Hematopoietic multipotent progenitor cell treated with erythropoietin and hydrocortisone succinate and interleukin-3 and kit ligand, for 6 days (in vitro differentiated cells): Measurements from ENCODE around the gene PQBP1.

Source experiments
- DNase-seq: peaks from one replicate; pipeline ENCODE4 v3.0.0-alpha.2; 2015

Gene PQBP1

DNA sequence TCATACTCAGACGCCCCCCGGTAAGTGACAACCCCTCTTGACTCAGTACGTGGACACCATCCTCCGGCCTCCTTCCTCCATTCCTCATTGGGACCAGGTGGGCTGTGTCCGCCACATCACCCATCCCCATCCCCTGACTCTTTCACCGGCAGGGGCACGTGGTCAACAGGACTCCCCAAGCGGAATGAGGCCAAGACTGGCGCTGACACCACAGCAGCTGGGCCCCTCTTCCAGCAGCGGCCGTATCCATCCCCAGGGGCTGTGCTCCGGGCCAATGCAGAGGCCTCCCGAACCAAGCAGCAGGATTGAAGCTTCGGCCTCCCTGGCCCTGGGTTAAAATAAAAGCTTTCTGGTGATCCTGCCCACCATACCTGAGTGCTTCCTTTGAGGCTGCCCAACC, 5.0 kb downstream of the PQBP1 start:
- no peak for DNase-seq

DNA sequence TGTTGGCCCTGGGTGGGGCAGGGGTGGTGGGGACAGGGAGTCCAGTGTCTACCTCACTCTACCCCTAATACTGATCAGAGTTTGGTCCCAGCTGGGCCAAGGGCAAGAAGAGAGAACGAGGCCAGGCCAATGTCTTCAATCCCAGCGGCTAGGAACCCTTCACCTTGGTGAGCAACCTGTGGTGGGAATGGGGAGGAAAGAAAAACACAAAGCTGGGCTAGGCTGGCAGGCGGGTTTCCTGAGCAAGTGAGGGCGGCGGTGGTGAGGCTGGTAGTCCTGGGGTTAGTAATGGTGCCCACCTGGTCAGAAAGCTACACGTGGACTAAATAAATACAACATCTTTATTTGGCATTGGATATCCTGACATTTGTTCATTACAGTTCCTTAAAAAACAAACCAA, 5.6 kb downstream of the PQBP1 start:
- no peak for DNase-seq

DNA sequence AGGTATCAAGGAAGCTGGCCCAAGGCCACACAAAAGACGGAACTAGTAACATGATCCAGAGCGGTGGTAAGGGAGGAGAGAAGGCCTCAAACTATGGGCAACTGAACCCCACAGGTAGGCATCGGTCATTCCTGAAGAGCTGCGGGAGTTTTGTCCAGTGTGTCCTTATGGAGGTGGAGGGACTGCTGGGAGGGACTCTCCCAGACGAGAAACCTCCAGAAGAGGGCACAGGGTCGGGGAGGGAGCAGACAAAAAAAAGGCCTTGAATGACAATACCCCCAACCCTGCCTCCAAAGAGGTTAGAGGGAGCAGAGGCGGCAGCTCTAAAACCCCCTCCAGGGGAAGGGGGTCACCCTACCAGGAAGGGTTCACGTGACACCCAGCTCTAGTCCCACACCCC, 6.5 kb downstream of the PQBP1 start:
- DNase-seq = no peak

DNA sequence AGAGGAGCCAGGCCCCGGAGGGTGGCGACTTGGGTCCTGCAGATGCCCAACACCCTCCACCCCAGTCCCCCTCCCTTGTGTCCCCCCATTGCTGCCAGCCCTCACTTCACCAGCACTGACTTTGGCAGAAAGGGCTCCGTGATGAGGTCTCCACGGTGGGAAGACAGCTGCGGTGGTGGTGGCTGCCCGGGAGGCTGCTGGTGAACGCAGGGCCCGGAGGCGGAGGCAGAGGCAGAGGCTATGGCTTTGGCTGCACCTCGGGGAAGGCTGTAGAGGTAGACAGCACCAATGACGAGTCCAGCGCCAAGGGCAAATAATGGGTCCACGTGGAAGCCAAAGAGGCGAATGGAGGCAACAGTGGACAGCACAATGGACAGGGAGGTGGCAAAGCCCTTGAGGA, 6.9 kb downstream of the PQBP1 start:
- DNase-seq = no peak

DNA sequence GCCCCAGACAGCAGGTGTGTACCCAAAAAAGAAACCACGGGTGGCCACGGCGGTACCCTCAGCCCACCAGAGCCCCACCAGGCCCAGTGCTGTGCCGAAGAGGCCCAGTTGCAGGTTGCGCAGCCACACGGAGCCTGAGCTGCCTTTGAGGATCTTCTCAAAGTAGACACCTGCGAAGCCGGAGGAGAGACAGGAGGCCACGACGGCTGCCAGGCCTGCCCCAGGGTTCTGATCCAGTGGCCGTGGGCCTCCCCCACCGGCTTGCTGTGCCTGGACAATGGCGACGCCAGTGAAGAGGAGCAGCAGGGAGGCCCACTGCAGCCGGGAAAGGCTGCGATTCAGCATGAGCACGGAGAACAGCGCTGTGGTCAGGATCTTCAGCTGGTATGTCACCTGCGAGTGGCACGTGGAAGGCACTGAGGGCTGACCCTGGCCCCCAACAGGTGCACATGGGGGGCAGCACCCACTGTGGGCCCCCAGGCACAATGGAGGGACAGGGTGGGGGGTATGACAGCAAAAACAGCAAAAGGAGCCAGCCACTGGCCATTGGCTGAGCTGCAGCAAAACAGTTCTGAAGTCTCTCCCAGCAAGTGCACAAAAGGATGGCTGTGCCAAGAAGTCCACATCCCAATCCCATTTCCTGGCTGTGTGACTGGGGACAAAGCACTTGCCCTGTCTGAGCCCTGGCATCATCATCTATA, 7.5 kb downstream of the PQBP1 start:
- DNase-seq = no peak

DNA sequence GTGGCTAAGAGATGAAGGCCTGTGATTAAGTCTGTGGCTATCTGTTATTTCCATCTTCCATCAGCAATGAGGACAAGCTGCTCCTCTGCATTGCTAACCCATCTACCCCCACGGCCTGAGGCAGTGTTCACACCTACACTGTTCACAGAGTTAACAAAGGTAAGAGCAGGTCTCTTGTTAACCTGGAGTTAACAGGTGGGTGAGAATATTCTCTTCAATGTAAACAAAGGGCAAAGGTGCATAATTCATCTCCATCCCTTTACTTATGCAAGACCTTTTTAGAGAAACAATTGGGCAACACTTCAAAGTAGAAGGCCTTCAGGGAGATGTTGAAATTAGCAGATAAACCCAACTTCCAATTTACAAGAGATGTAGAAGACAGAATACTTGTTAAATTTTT, 10.9 kb downstream of the PQBP1 start:
- DNase-seq = no peak

DNA sequence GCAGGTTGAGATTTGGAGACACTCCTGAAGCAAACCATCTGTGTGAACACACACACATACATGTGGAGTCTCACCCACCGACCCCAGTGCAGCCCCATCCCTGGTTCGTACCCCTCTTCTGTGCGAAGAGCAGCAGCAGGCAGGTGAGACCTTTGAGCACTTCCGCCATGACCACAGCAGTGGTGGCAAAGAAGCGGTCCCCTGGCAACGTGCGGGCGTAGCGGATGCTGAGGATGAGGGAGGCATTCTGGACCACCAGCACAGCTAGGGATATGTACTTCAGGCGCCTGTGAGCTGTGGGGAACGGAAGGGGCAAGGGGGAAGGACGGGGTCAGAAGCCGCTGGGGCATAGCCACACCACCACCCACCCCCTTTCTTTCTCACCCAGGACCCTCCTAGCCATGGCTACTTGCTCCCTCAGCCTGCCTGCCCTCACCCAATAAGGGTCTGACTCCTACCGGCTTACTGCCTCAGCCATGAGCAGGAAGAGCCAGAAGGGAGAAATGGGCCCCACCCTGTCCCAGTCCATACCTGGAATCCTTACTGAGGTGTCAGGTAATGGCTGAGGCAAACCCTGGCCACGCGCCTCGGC, 12.1 kb downstream of the PQBP1 start:
- no peak for DNase-seq

DNA sequence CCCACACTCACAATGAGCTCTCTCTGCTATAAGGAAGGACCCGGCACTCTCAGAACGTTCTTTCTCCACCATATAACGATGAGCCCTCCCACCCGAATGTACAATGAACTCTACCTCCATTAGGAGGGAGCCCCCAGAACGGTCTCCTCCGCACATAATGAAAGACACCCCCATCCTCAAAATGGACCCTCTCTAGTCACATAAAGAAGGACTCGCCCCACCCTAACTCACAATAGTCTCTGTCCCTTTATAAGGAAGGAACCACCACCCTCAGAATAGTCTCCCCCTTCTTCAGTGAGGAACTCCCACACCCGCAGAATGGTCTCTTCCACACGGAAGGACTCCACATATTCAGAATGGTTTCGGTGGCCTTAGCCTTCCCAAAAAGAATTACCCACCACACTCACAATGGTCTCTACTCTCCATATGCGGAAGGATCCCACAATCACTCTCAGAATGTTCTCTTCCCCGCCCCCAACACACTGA, 13.2 kb downstream of the PQBP1 start:
- peak; percentile 51 for DNase-seq

DNA sequence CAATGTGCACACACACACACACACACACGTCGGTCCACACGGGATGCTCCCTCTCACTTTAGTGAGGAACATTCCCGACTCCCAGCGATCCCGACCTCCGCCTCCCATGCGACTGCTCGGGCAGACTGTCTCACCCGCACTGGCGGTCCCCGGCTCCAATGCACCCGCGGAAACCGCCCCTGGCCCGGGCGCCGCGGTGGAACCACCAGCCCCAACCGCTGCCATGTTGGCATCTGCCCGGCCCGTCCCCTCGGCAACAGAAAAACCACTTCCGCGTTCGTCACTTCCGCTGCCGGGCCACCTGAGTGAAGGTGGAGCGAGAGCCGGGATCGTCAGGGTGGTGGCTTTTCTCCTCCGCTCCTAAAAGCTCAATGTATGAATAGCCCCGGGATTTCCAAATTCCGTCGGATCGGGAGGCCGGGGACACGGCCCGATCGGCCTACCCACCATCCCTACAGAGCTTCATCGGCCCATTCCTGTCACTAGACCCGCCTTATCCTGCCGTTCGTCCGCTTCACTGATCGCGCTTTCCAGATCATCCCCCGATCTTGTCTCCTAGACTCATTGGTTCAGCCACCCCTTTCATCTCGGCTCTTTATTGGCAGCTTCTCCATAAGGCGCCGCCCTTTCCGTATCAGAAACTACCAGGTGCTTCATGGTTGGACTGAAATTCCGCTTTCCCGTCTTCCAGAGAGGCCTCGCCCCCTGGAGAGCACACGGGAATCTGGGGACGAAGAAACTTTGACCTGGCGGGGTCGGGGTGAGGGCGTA, 13.9 kb downstream of the PQBP1 start, which contains the start of gene SLC35A2:
SLC35A2 (minus strand) TSS at position 235 of the 771 bp plus-strand sequence; CDS start at position 225, 10 bp downstream.
- DNase-seq = peak; percentile 88

DNA sequence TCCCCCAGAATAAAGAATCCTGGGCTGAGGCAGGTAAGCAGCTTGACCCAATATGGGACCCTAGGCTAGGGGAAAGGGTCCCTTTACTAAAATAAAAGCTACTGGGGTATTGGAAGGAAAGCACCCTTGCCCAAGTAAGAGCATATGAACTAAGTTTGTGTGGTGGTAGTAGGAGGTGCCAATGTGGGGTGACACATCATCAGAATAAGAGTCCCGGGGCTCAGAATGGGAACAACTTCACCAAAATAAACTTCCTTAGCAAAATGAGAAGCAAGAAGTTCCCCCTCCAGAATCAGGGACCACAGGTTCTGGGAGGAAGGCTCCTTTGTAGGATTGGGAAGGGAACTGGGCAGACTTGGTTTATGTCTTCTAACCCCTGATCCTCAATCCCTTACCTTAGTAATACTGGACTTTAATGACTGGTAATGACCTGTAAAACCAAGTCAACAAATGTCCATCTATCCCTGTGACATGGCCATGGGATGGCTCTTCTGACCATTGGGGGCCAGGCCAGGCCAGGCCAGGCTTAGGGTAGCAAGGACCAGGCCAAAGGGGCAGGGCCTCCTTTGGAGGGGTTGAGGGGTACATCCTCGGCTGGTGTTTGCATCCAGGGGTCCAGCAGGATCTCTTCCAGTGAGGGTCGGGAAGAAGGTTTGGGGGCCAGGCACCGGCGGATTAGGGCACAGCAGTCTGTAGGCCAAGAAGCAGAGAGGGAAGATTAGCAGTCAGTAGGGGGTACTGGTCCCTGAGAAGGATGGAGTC, 16.1 kb downstream of the PQBP1 start:
- DNase-seq = no peak

DNA sequence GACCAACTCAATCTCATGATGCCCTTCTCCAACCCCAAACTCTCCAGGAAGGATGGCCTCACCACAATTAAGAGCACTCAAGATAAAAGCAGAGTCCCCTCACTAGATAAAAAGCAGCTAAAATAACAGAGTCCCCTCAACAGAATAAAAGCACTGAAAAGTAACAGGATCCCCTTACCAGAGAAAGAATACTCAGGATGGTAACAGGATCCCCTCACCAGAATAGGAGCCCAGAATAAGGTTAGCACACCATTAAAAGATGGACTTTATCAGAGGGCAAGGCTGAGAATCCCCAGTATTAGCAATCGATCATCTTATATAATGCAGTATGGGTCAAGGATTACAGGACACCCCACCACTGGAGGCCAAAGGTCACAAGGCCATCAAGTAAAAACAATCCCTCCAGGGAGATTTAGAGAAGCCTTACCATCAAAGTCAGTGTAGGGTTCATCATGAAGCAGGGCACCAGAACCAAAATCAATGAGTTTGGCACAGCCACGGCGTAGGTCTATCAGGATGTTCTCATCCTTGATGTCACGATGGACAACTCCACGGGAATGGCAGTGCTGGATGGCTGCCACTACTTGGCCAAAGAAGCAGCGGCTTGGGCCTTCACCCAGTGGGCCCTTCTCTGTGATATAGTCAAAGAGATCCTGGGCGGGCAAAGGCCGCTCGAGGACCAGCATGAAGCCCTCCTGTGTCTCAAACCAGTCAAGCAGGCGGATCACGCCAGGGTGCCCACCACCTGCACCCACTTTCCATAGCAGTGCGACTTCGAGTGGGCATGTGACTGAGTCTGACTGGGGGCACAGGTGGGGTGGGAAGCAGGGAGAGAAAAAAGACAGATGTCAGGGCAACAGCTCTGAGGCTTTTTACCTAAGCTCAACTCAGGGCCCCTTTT, 17.1 kb downstream of the PQBP1 start:
- no peak for DNase-seq

DNA sequence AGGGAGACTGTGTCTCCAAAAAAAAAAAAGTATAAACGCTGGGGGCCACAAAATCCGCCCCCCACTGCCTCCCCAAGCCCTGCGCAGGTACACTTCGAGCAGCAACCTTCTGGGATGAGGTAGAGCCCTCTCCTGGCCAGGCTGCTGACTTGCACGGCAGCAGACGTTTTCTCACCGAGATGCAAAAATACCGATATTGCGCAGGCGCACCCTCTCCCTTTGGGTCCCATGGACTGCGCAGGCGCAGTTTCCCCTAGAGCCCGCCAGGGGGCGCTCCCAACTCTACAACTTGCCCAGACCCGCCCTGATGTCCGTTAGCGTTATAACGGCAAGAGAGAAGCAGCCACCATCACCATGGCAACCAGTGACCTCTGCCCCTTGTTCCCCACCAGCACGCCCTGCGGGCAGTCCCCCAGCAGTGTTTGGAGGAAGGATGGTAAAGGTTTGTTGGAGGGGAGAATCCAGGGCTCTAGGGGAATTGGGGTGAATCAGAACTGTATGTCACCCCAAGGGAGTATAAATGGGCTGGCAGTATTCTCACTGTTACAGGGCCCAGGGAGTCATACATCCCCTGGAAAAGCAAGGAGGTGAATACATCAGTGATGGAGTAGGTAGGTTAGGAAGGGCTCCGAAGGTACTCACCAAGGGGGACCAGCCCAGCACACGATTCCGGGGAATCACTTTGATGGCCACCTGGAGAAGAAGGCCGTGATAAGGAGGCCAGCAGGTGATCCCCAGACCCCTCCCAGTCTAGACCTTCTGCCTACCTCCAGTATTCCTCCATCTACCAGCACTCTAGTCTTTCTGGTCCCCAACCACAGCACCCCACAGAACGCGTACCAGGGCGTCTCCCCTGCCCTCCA, 19.6 kb downstream of the PQBP1 start:
- peak; percentile 94 for DNase-seq

DNA sequence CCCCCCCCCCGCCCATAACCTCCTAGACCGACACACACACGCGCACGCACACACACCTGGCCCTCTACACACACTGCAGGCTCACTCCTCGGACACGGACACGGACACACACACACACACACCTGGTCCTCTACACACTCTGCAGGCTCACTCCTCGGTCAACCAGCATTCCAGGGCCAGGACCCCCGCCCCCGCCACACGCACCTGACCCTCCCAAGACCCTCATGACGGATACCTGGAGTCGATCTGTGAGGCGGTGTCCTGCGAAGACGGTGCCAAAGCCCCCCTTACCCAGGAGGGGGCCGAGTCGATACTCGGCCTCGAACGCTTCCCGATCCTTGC, 20.5 kb downstream of the PQBP1 start:
- DNase-seq = no peak

DNA sequence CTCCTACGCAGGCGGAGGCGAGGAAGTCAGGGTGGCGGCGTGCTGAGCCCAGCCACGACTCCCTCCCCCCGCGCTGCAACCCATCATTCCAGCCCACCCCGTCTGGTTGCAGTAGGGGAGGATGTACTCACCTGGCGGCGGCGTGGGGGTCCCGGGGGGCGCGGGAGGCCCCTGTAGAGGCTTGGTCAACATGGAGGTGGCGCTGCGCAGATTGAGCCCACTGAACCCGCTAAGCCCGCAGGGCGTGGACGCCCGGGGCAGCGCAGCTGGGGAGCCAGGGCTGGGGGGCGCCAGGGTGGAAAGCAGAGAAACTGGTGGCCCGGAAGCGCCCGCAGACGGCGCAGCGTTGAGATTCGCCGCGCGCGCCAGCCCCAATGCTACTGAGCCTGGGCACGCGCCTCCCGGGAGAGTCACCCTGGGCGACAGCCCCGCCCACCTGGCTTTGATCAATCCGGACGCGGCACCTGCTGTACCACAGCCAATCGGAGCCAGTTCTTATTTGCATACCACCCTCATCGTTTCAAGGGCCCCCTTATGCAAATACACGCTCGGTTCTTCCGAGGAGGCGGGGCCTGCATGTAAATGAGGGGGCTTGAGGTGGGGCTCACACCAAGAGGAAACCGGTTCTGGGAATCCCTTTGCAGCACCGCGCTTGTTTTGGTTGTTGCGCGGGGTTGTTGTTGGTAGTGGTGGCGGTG, 21.1 kb downstream of the PQBP1 start, which contains the start of gene PIM2:
PIM2 (minus strand) TSS at position 382 of the 698 bp plus-strand sequence; CDS start at position 192, 190 bp downstream.
- DNase-seq = peak; percentile 96

DNA sequence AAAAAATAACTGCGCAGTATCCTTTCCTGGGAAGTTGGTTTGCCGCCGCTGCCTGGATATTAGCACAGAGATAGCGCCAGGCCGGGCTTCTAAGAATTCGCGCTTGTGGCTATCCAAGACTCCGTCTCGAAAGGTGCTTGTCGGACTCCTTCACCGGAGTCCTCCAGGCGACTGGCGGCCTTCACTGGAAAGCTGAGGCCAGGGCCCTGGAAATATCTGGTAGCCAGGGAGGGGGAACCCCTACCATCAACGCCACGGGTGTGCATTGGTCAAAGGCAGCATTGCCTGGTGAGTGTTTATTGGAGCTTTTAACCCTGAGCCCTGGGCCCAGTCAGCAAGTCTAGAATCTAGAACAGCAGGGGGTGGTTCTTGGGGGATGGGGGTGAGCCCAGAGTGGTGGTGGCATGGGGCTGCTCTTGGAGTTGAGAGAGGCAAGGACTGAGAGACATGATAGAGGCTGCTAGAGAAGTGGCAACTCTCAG, 21.7 kb downstream of the PQBP1 start:
- no peak for DNase-seq

DNA sequence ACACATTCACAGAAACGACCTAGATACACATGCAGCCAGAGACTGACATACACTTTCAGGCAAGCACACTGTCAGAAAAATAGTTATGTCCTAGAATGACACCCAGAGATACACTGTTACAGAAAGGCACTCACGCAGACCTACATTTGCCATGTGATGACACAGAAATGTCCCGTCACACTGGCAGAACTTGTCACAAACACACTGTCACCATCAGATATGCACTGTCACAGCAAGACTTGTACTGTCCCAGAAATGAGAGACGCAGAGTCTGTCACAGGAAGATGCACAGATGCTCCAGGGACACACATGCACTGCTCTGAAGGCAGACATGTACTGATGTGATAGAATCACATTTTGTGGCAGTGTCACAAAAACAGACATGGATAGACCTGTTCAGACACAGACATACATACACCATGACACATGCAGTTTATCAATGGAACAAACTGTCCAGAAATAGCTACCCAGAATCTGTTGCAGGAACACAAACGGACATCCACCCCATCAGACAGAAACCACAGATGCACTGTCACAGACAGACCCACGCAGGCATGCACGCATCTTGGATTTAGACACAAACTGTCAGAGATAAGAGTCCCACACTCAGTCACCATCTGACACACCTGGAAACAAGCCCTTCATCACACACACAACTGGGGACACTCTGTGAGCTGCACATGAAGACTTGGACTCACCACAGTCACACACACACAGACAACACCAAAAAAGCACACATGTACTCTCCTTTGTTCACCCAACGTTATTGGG, 22.4 kb downstream of the PQBP1 start:
- peak; percentile 58 for DNase-seq

DNA sequence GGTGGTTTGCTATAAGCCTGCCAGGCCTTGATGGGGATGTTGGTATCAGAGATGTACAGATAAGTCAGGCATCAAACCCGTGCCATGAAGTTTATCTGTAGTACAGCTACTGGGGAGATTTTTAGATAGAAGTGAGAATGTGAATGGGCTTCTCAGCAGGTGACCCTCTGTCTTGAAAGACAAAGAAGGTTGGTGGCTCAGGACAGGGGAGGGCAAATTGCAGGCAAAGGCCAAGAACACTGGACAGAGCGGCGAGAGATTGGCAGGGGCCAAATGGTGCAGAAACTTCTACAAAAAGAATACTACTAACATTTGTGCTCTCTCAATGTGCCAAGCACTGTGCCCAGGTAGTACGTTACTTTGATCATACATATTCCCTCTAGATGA, 23.0 kb downstream of the PQBP1 start:
- no peak for DNase-seq

DNA sequence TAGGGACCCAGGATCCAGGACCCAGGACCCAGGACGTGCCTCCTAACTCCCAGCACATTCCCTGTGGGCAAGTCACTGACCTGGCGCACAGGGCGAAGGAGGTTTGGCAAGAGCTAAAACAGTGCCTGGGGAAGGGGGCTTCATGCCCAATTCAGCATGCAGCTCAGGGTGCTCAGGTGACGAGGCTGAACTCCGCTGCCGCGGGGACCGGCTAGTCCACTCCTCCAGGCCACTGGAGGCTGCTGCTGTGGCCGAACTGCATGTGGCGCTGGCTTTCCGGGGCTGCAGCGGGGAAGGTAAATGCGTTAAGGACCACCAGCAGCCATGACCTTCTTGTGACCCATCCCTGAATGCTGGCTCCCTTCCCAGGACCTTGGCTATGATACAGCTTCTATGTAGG, 26.0 kb downstream of the PQBP1 start:
- DNase-seq = no peak

DNA sequence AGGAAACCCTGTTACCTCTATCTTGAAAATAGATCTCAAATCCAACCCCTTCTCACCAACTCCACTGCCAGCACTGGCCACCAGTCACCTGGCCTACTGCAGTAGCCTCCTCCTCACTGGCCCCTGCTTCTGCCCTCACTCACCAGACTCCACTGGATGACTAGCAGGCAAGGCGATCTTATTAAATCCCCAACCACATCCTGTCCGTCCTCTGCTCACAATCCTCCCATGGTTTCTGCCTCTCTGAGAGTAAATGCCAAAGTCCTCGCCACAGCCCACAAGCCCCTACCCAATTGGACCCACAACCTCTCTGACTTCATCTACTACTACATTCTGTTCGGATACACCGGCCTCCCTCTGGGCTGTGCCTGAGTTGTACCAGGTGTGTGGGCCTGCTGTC, 26.5 kb downstream of the PQBP1 start:
- no peak for DNase-seq
